Measurements from ENCODE around the gene SLC29A1. TPM values are rescaled to one million over a fixed set of nuclear protein-coding genes. Genes with fewer than 3 reads are reported as not detected.

Gene SLC29A1
- polyA plus RNA-seq, 1 experiment: 34.1 TPM

GRCh38 chr6:44255105-44255808 is 31.9 kb downstream of the SLC29A1 start:
- Histone ChIP-seq H3K27me3 (ENCODE audit: control insufficient read depth, insufficient read depth, low read length) (no peaks in the 10 kb centered on the region), H3K4me3 (ENCODE audit: low read depth, low read length) (no peak overlapping the region), H3K36me3 (ENCODE audit: control insufficient read depth, insufficient read depth, low read length) (peaks cover 39% of the 10 kb centered on the region)
- no peak for DNase-seq (ENCODE audit: low read depth)
- ChIA-PET CTCF (interaction anchor here (0.8 to 4.1 kb wide), 9 partner anchors 9 to 159 kb away, joined by 3 to 26 read pairs (median 6); no protein-coding TSS in a partner anchor), POLR2A (no interaction called here)
- TF ChIP-seq CTCF (IDR thresholded peaks at IDR 0.05; ENCODE audit: insufficient read depth, low read depth, low read length): no peak

GRCh38 chr6:44255871-44256774 is 32.7 kb downstream of the SLC29A1 start:
- ChIA-PET CTCF (interaction anchor here (0.7 to 4.1 kb wide), 20 partner anchors 9 to 159 kb away, joined by 3 to 27 read pairs (median 4); partner anchors contain the start of genes AARS2 and HSP90AB1), POLR2A (interaction anchor here (0.8 to 2.3 kb wide), 2 partner anchors 9 to 10 kb away, joined by 3 to 18 read pairs; partner anchors contain the start of gene HSP90AB1)
- no peak for DNase-seq (ENCODE audit: low read depth)
- no peak for TF ChIP-seq CTCF (IDR thresholded peaks at IDR 0.05; ENCODE audit: insufficient read depth, low read depth, low read length)
- Histone ChIP-seq H3K27me3 (ENCODE audit: control insufficient read depth, insufficient read depth, low read length) (no peaks in the 10 kb centered on the region), H3K4me3 (ENCODE audit: low read depth, low read length) (peak overlapping the region; percentile 81), H3K36me3 (ENCODE audit: control insufficient read depth, insufficient read depth, low read length) (peaks cover 32% of the 10 kb centered on the region)

- H3K36me3 ChIP-seq (ENCODE audit: control insufficient read depth, insufficient read depth, low read length): peaks cover 28% of the 10 kb centered on the region
- DNase-seq (ENCODE audit: low read depth): no peak
- H3K4me3 ChIP-seq (ENCODE audit: low read depth, low read length): peak overlapping the region; percentile 81
- POLR2A ChIA-PET: interaction anchor here (0.8 to 2.3 kb wide), 2 partner anchors 10 to 11 kb away, joined by 3 to 18 read pairs; partner anchors contain the start of gene HSP90AB1
- CTCF ChIA-PET: interaction anchor here (0.6 to 4.1 kb wide), 19 partner anchors 10 to 160 kb away, joined by 3 to 27 read pairs (median 4); partner anchors contain the start of genes AARS2 and HSP90AB1
- TF ChIP-seq CTCF (IDR thresholded peaks at IDR 0.05; ENCODE audit: insufficient read depth, low read depth, low read length): no peak
- H3K27me3 ChIP-seq (ENCODE audit: control insufficient read depth, insufficient read depth, low read length): no peaks in the 10 kb centered on the region
Observed at GRCh38 chr6:44256775-44257024, 33.3 kb downstream of the SLC29A1 start.

- peaks cover 25% of the 10 kb centered on the region for H3K36me3 ChIP-seq (ENCODE audit: control insufficient read depth, insufficient read depth, low read length)
- H3K27me3 ChIP-seq (ENCODE audit: control insufficient read depth, insufficient read depth, low read length): no peaks in the 10 kb centered on the region
- DNase-seq (ENCODE audit: low read depth): no peak
- ChIA-PET CTCF (interaction anchor here (0.6 to 4.1 kb wide), 19 partner anchors 10 to 161 kb away, joined by 3 to 27 read pairs (median 4); partner anchors contain the start of genes AARS2 and HSP90AB1), POLR2A (interaction anchor here (0.8 to 2.3 kb wide), 2 partner anchors 10 to 11 kb away, joined by 3 to 18 read pairs; partner anchors contain the start of gene HSP90AB1)
- TF ChIP-seq CTCF (IDR thresholded peaks at IDR 0.05; ENCODE audit: insufficient read depth, low read depth, low read length): peak; percentile 41
- H3K4me3 ChIP-seq (ENCODE audit: low read depth, low read length): peak within 1 kb of the TSS; percentile 81
Observed at GRCh38 chr6:44257025-44257752, 33.8 kb downstream of the SLC29A1 start, which contains the start of gene SLC35B2. SLC35B2 (minus strand) TSS chr6:44257528; CDS start chr6:44257410, 118 bp downstream.

Data from BJ (cell line).